ENCODE measurements around the gene PPEF1.
"Not testable (repeated sequence)": the region's sequence is repeated elsewhere in the genome, so short reads cannot be mapped to it uniquely, and the experiment has no call there.

The PPEF1 gene

DNA sequence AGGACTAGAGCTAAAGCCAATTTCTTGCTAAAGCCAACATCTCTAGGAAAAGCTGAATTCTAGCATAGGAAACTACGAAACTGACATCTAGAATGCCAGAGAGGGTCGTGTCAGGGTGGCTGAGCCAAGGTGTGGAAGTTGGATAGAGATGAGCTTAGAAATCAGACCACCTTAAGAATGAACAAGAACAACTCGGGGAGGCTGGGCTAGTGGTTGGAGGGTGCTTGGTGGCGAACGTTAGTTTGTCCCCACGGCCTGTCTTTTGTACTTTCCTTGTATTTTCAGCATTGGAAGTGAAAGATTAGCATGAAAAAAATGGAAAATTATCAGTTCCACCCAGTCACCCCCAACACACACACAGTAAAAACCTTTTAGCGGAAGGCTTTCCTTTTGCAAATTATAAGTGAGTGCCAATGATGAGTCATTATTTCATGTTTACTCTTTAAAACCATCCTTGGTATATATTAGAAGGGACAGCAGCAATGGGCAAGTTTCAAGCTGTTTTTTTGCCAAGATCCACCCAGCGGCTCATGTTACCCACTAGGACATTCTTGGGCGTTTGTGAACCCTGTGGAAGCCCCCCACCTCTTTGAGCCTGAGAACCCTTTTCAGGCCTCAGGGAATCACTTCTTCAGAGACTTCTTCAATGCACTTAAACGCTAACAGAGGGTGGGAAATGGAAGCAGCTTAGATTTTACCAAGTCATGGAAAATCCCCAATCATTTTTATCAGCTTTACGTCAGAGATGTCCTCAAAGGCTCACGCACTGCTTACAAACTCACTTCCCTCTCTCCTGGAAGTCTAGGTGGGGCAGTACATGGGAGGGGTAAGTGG is 4.9 kb upstream of the PPEF1 start:
- no peak for DNase-seq

DNA sequence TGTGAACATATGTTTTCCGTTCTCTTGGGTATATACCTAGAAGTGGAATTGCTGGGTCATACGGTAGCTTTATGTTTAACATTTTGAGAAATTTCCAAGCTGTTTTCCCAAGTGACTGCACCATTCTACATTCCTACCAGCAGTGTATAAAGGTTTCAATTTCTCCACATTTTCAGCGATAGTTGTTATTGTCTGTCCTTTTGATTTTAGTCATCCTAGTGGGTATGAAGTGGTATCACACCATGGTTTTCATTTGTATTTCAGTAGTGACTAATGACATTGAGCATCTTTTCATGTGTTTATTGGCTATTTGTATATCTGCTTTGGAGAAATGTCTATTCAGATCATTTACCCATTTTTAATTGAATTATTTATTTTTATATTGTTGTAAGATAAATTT is 2.4 kb downstream of the PPEF1 start:
- DNase-seq, result no peak

DNA sequence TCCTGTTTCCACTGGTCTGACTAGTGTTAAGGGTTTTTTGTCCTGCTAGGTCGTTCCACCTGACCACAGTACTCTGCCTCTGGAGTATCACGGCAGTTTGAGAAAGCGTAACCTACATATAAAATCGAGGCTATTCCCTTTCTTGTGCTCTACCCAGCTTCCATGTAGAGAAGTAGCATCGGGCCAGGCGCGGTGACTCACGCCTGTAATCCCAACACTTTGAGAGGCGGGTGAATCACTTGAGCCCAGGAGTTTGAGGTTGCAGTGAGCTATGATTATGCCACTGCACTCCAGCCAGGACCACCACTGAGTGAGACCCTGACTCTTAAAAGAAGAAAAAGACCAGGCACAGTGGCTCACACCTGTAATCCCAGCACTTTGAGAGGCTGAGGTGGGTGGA is 7.5 kb downstream of the PPEF1 start:
- DNase-seq, result no peak

DNA sequence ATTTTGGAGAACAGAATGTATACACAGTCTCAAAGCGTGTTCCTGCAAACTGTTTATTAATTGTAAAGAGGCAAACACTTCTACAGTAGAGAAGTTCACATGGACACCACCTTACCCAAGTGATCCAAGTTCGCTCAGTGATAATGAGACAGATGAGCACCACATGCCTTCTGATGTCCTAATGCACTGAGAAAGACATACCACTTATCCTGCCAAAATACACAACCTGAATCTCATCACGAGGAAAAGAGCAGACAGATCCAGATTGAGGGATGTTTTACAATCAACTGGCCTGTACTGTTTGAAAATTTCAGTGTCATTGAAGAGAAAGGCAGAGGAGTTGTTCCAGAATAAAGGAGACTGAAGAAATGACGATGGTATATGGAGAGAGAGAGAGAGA is 12.4 kb downstream of the PPEF1 start:
- DNase-seq, result no peak

DNA sequence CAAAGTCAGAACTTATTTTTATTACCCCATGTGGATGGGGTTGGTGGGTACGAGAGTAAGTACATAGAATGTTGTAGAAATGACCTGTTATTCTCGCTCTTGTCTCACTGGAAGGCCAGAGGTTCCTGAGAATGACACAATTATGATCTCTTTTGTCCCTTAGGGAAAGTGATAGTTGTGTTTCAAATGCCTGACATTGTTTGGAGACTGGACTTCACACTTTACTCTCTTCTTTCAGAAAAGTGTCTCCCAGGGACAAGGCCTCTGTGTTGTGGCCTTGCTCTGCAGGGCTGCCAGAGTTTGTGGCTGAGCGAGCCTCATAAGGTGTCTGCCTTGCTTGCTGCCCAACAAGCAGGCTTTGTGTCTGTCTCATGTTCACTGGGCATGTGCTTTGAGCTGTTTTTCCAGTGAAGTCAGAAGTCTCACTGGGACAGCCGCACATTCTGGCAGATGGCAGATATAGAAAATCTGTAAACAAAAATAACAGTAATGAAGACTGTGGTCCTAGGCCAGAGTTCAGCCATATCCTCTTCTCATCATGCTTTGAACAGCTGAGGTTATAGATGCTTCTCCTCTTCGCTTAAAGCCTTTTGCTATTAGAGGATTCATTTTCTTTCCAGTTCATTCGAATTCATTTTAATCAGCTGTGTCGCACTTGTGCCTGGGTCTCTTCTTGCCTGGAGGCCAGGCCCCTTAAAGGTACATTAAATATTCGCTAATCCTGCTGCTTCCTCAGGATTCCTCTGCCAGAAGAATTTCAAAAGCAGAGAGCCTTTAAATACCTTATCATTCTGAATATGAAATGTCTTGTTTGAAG is 14.4 kb downstream of the PPEF1 start:
- DNase-seq, result no peak

DNA sequence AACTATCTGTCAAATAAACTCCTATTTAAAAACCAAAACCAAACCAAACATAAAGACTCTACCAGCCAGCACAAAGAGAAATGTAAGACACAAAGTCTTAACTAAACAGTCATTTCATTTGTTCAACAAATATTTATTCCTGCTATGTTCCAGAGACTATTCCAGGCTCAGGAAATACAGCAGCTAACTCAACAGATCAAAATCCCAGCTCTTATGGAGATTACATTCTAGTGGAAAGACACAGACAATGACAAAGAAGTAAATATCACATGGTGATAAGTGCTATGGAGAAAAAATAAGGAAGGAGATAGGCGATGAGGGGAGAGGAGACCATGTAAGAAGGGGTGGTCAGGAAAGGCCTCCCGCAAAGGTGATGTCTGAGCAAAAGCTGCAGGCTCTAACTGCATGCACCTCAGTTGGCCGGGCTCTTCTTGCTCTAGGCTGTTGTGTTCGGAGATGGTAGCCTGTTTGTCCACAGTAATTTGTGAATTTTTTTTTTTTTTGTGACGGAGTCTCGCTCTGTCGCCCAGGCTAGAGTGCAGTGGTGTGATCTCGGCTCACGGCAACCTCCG is 15.1 kb downstream of the PPEF1 start:
- no peak for DNase-seq

DNA sequence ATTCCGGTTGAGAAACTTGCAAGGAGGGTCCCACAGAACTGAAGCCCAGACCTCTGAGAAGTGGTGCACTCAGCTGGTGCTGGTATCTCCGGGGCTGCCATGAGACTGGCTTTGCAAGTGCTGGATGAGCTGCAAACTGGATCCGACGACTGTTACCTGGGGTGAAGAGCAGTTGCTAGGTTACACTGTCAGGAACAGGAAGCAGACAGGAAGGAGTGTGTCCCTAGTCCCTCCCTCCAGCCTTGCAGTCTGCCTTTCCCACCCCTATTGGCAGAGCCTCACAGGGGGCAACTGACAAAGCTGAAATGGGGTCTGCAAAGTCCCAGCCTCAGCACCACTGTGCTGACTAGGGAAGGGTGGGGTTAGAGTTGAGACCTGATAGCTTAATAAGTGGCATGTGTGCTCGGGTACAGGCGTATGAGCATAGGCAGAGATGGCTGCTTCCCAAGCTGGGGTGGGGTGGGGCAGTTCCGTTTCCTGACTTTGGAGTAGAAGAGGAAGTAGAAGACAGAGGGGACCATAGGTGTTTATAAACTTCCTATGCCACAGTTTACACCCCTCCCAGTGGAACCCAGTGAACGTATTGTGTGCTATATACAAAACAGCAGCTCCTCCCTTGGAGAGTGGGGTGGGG is 18.0 kb downstream of the PPEF1 start:
- DNase-seq, result no peak

DNA sequence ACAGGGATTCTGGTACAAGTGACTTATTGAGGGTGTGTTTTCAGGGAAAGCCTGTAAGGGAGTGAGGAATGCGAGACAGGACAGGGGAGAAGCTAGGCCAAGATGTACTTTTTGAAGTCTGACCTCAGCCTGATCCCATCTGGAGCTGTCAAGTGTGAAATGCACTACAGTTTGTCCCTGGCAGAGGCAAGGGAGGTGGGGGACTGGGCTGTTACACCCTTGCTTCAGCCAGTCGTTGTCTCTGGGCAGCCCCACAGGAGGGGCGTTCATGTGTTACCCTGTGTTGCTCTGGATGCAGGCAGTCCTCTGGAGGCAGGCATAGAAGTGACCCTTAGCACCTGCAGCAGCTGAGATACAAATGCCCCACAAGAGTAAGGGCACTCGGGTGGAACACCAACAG is 25.8 kb downstream of the PPEF1 start:
- no peak for DNase-seq

DNA sequence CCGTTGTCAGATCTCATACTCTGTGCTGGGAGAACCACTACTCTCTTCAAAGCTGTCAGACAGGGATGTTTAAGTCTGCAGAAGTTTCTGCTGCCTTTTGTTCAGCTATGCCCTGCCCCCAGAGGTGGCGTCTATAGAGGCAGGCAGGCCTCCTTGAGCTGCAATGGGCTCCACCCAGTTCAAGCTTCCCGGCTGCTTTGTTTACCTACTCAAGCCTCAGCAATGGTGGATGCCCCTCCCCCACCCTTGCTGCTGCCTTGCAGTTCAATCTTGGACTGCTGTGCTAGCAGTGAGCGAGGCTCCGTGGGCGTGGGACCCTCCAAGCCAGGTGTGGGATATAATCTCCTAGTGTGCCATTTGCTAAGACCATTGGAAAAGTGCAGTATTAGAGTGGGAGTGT is 32.2 kb downstream of the PPEF1 start:
- DNase-seq, result not testable (repeated sequence)

DNA sequence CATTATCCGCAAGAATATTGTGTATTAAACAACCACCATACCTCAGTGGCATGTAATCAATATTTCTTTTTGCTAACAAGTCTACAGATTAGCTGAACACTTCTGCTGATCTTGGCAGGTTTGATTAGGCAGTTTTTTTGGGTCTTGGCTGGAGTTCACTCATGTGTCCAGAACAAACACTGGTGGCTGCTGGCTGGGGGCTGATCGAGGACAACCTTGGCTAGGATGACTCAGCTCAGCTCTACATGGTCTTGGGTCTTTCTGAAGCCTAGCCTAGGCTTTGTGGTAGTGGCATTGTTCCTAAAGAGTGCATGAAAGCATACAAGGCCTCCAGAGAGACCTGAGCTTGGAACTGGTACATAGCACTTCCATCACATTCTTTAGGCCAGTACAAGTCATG is 41.1 kb downstream of the PPEF1 start:
- DNase-seq, result no peak

DNA sequence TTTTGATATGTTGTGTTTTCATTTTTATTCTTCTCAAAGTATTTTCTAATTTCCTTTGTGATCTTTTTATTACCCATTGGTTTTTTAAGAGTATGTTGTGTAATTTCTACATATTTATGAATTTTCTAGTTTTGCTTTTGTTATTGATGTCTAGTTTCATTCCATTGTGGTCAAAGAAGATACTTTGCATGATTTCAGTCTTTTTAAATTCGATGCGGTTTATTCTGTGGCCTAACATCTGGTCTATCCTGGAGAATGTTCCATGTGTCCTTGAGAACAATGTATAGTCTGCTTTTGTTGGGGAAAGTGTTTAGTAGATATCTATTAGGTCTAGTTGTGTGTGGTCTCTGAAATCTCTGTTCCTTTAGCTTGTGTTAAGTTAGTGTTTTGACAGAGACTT is 46.2 kb downstream of the PPEF1 start:
- DNase-seq, result no peak

DNA sequence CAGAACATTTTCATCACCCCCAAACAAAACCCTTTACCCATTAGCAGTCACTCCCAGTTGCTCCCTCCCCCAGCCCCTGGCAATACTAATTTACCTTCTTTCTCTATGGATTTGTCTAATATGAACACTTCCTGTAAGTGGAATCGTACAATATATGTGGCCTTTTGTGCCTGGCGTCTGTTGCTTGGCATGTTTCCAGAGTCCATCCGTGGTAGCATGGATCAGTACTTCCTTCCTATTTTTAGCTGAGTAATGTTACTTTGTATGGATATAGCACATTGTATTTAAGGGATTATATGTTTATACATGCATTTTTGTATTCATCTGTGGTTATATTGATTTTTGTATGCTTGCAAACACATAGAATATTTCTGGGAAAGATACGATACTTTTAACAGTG is 48.2 kb downstream of the PPEF1 start:
- no peak for DNase-seq

DNA sequence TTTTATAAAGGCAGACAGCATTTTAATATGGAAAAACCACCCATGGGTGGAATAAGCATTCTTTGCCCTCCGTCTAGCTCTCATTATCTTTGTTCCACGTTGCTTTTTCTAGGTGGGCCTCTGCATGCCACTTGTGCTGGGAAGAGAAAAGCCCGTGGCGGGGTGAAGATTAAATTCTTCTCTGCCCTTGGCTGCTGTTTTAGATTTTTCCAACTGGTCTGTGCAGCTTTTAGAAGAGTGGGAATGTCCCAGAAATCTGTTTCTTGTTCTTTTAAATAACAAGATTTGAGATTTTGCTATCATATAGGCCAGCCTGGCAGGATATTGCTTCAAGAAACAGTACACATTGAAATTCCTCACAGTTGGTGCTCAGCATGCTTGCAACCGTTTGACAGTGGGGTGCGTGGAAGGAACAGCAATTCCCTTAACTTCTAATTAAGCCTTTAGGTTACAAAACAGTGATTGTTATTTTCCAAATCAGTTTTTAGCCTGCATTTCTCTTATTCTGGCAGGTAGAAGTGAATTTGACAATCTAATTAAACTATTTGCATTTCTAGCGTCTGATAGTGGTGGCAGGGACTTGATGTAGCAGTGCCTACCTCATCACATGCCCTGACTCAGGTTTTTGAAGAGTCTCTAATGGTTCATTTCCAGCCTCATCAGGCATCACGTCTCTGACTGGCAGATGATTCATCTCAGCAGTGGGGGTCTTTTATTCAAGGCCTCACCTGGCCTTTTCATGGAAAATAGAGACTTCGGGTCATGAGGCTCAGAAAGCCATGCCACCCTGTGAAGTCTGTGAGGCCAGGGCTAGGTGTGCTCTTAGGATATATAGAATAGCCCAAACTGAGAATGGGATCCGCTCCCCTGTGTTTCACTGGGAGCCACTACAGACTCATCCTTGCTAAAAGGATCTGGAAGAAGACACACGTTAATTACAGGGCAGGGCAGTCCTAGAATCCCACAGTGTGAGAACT is 50.8 kb downstream of the PPEF1 start:
- no peak for DNase-seq

DNA sequence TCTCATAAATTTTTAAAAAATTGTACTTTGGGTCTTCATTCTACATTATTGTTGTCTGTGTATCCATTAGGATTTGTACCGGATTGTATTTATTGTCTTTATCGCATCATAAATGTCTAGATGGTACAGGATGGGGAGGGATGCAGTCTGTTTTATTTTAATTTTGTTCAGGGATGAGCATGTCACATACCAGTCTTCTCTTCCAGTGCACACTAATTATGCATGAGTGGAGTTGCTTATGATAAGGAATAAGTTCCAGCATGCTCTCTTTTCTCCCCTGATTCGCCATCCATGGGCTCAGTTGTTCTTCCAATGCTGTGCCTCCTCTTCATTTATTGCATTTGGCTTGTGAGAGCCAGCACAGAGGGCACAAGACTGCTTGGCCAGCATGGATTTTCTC is 54.3 kb downstream of the PPEF1 start:
- DNase-seq, result no peak

DNA sequence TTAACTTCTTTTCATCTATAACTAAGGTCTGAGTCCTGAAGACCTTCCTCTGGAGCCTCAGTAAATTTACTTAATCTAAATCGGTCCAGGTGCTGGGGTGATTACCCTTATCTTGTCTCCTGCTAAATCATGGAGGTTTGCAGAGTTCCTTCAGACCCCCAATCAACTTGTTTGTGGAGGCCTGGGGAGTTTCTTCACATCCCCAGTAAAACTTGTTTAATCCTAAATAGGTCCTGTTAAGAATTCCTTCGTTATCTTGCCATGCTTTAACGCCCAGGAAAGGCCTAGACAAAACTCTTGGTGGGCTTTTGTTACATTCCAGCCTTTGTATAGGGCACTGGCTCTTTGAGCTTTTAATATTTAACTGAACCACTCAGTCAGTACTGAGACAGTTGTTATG is 55.7 kb downstream of the PPEF1 start:
- DNase-seq, result not testable (repeated sequence)

DNA sequence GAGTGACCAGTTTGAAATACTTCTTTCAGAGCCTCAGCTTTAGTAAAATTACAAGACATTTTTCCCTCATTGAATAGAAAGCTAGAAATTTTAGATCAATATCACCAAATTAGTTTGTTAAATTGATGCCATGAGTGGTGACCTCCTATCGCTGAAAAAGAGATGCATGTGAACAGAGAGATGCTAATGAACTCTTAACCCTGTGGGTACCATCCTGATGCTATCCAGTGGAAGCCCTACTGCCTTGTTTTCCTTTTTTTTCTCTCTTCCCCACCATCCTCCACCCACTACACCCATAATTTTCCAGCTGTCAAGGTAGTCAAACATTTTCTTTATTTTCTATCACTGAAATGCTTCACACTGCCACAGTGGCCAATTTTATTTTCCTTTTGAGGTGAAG is 61.9 kb downstream of the PPEF1 start:
- DNase-seq, result no peak

DNA sequence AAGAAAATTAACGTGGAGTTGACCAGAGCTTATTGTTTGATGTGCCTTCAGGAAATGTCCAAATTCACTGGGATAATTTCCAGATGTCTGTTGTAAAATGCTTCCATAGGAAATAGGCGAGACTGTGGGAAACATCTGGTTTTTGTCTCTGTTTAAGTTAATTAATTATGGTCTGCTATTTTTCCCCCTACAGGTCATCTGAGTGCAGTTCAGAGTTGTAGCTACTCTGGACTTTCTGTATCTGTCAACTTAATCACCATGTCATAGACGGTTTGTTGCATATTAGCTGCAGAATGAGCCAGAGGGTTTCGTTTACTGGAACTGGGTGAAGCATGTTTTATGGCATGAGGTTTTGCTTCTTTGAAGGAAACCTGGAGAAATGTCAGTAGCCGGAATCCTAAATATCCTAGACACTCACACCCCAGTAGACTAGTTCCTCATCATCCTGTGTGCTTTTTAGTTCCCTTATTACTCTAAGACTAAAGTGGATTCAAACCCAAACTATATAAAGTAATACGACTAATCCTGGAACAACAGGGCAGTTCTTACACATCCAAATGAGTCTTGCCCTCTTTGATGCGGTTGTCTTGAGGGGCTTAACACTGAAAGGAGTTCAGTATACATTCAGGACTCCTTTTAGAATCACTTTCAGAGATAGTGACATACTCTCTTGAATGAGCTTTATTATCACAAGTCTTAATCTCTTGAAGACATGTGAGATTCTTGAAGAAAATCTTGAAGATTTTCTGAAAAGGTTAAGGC is 62.5 kb downstream of the PPEF1 start:
- no peak for DNase-seq

DNA sequence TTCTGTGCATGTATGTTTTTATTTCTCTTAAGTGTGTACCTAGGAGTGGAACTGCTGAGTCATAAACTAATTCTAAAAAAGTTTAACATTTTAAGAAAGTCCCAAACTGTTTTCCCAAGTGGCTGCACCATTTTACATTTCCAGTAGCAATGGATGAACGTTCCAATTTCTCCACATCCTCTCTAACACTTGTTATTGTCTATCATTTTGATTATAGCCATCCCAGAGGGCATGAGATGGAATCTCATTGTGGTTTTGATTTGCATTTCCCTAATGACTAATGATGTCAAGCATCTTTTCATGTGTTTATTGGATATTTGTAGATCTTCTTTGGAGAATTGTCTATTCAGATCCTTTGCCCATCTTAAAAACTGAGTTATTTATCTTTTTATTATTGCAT is 82.5 kb downstream of the PPEF1 start:
- no peak for DNase-seq

DNA sequence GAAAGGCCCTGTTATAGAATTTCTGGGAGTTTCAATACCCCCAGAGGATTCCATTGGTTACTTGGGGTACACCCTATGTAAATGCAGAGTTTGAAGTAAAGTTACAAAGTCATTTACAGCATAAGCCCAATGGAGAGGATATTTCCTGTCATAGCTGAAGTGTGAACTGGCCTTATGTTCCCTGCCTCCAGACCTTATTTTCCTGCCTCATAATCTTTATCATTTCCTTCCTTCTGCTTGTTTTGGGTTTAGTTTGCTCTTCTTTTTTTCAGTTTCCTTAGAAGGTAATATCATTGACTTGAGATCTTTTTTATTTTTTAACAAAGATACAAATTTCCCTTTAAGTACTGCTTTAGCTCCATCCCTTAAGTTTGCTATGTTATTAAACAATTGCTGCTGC is 85.4 kb downstream of the PPEF1 start:
- DNase-seq, result no peak

DNA sequence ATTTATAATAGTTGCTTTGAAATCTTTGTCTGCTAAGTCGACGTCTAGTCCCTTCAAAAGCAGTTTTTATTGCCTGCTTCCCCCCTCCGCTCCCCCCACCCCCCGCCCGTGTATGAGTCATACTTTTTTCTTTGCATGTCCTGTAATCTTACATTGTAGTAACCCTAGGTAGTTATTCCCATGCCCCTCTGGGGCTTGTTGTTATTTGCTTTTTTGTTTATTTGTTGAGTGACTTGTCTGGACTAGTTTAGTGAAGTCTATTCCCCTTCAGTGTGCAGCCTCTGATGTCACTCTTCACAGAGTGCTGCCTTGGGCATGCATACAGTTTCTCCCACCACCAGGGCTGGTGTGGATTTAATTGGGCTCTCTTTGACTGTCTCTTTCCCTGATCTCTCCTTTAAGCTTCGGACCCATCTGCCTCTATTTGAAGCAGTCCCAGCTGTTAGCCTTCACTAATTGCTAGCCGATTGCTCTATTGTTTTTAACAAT is 86.2 kb downstream of the PPEF1 start:
- DNase-seq, result no peak

DNA sequence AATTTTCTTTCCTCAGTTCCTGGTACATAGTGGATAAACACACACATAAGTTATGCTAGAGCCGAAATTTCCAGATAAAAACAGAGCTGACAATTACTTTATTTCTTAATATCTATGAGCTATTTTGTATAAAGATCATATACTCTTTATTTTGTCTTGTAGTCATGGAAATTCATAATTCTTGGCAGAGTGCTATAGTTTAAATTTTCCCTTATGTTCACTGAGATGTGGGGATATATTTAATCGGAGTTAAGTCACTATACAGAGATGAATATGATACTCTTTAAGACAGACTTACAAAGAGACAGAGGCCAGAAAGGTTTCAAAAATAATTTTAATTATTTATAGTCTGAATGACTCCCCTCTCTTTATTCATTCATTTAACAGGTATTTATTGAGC is 89.7 kb downstream of the PPEF1 start:
- DNase-seq, result no peak

Measured in CD4-positive, alpha-beta T cell treated with Interleukin-12 subunit alpha and Interleukin-12 subunit beta, for 1 hour (primary cell).